SK-MEL-5 (cell line): ENCODE measurements around the gene CHST13. TPM values are rescaled to one million over a fixed set of nuclear protein-coding genes. Genes with fewer than 3 reads are reported as not detected.

Experiments used
- DNase-seq: peaks from one replicate; pipeline ENCODE4 v3.0.0-alpha.2; 2016; ENCODE audit warnings: low read depth, low spot score
- in situ Hi-C: cut with HindIII; loops from 2 replicates; pipeline ENCODE4 v1.10.0; 2016; ENCODE audit warnings: low sequenced_read_pairs, high pct_unique_total_duplicates, low pct_unique_long_range_greater_than_20kb
- total RNA-seq: library from RNA; depleted of rRNA; stranded (reverse); fragments of >200 nt; shearing (Covaris generic); gene quantifications from 2 replicates; pipeline ENCODE4 v1.2.3, GENCODE V29; 2014

Gene CHST13
- total RNA-seq, 1 experiment from 2014 or later: 1.7 TPM

DNA sequence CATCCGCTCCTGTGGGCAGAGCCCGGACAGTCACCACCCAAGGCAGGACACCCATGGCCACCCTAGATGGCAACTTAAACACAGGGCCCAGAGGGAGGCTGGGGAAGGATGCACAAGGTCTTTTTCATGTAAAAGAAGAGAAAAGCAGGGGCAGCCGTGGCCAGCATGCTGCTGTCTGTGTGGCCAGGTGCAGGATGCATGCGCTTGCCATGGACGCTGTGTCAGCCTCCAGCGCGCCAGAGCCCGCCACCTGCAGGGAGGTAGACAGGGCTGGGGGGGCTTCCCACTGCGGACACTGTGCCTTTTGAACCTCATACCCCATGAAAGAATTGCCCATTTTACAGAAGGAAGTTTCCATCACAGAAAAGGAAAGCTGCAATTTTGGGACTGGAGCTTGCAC lies 24.6 kb upstream of the CHST13 start:
- in situ Hi-C loops: no loop called here
- DNase-seq: no peak

GRCh38 chr3:126500016-126500415 lies 23.9 kb upstream of the CHST13 start:
- in situ Hi-C loops: no loop called here
- no peak for DNase-seq

GRCh38 chr3:126501054-126501453 lies 22.9 kb upstream of the CHST13 start:
- in situ Hi-C loops: no loop called here
- no peak for DNase-seq

GRCh38 chr3:126501736-126502135 lies 22.2 kb upstream of the CHST13 start:
- DNase-seq: no peak
- in situ Hi-C loops: no loop called here

- DNase-seq: no peak
- in situ Hi-C loops: no loop called here
Measured at GRCh38 chr3:126502656-126503055, 21.3 kb upstream of the CHST13 start.

- in situ Hi-C loops: no loop called here
- DNase-seq: no peak
Measured at GRCh38 chr3:126503701-126504100, 20.3 kb upstream of the CHST13 start.

DNA sequence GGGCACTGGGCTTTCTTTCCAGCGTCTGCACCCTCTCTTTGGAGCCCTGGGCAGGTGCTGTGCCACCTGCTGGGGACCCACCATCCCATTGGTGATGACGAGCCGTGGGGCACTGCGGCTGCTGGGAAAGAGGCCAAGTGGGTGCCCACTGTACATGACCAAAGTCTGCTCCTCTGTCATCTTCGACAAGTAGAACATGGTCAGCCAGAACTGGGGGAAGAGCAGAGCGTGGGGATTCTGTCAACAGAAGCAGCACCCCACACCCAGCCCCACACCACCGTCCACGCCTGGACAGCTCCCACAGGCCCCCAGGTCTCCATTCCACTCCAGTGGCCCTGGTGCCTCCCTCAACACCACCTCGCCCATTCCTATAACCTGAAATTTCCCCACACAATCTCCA lies 16.1 kb upstream of the CHST13 start:
- no peak for DNase-seq
- in situ Hi-C loops: no loop called here

- in situ Hi-C loops: no loop called here
- no peak for DNase-seq
Measured at GRCh38 chr3:126508564-126508964, 15.4 kb upstream of the CHST13 start.

DNA sequence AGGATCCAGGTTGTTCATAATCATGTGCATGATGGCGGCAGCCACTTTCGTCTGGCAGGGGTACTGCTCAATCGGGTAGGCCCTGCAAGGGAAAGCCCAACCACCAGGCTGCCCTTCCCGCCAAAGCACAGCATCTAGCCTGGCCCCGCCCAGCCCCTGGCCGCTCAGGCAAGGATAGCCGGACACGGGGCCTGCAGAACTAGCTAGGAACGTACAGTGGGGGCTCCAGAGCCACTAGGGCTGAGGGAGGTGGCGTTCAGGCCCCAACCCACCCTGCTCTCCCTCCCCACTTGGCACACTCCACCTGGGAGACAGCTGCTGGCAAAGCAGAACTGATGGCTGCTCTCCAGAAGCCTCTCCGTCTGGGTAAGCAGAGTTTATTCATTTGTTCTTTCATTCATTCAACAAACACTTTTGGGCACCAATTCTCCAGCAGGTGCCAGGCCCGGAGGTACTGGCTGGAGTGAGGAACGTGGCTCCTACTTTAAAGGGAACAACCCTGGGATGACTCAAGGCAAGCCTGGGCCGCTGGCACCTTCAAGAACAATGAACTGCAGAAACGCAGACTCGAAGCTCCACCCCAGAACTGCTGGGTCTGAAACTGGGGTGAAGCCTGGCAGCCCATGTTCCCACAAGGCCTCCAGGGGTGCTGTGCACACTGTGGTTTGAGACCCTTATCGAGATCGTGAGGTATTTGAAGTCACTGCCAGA lies 14.2 kb upstream of the CHST13 start:
- in situ Hi-C loops: no loop called here
- DNase-seq: no peak

DNA sequence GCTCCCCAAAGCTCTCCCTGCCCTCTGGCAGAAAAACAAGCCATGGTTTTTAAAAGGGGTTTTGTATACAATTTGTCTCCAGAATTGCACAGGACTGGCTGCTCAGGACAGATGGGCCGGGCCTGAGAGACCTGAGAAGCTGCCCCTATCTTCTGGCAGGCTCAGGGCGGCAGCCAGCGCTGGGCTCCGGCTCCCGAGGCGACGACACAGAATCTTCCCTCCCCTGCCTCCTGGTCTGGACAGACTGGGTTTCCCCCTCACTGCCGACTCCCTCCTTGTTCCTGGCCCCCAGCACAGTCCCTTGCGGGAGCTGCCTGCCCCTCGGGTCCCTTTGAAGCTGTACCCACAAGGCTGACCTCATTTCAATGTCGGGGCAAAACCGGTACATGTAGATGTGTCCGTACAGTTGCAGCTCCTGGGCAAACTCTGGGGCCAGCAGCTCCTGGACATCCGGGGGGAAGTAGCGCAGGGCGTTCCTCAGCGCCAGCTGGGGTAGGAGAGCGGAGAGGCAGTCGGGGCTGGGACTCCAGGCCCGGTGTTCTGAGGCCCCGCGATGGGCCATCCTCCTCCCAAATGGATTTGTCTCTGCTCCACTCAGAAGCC lies 13.5 kb upstream of the CHST13 start:
- DNase-seq: no peak
- in situ Hi-C loops: no loop called here

- in situ Hi-C loops: no loop called here
- no peak for DNase-seq
Measured at GRCh38 chr3:126511291-126511690, 12.7 kb upstream of the CHST13 start.

DNA sequence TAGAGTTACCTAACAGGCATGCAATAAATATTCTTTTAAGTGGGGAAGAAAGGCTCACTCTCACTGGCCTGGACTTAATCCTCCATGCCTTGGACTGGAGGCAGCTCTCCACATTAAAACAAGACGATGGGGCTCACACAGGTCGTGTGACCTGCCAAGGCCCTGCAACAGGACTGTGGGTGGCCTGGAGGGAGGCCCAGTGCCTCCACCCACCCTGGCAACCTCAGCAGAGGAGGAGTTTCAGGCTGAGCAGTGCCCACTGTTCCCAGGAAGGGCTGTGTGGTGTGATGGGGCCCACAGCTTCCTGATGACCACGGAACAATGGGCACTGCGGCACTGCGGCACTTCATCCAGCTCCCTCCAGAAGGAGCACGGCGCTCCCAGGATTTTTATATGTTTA lies 11.9 kb upstream of the CHST13 start:
- peak; percentile 17 for DNase-seq
- in situ Hi-C loops: no loop called here

DNA sequence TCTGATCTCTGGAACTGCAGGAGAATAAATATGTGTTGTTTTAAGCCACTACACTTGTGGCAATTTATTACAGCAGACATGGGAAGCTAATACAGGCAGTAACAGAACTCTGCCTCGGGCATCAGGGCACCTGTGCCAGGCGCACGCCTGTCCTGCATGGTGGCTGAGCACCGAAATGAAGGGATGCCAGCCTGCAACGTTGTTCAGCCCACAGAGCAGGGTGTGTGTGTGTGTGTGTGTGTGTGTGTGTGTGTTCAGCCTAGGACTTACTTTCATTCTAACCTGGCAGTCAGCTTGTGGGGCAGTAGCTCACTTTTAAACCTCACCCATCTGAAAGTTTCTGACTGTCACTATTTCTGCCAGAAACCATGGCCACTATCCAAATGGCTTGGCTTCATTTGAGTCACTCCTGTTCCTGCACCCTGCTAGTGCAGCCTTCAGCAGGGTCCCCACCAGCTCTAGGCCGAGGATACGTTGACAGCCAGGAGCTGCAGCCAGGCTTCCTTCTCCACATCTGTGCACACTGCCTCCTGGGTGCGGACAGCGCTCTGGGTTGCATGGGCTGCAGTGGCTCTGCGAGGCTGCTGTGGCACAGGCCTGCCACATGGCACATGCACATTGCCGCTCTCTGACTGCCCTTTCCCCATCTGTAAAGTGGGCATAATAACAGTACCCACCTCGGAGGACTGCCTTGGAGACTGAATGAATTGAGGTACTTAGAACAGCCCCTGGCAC lies 10.9 kb upstream of the CHST13 start:
- DNase-seq: no peak
- in situ Hi-C loops: no loop called here

DNA sequence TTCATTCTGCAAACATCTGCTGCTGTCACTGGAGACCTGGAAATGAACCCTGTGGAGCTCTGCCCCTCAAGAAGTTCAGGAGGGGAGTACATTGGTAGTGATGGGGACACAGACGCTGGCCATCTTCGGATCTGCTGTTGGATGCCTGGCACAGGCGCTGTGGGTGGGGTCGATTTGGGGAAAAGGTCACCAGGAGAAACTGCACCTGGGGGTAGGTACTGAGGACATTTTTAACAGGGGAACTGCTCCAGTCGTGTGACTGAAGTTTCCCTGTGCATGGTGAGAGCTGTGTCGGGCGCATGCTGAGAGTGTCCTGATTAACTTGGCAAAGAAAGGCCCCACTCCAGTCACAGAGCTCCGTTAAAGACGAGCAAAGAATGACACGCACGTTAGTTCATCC lies 9.8 kb upstream of the CHST13 start:
- in situ Hi-C loops: no loop called here
- DNase-seq: no peak

DNA sequence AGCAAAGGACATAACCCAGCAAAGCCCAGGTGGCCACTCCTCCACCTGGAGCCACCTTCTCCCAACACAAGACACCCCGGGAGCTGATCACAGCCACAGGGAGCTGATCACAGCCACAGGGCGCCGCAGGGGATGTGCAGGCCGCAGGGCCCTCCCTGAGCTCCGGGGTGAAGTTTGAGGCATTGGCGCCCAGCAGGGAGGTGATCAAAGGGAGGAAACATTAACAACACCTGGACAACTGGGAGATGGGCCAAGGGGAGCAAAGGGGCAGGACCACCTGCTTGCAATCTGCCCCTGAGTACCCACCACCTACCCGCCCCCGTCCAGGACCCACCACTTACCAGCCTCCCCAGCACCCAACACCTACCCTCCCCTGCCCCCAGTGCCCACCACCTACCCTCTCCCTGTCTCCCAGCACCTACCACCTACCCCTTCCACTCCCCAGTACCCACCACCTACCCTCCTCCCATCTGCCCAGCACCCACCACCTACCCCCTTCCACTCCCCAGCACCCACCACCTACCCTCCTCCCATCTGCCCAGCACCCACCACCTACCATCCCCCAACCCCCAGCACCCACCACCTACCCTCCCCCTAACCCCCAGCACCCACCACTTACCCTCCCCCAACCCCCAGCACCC lies 8.8 kb upstream of the CHST13 start:
- in situ Hi-C loops: no loop called here
- no peak for DNase-seq

- no peak for DNase-seq
- in situ Hi-C loops: no loop called here
Measured at GRCh38 chr3:126516152-126516935, 7.6 kb upstream of the CHST13 start.

DNA sequence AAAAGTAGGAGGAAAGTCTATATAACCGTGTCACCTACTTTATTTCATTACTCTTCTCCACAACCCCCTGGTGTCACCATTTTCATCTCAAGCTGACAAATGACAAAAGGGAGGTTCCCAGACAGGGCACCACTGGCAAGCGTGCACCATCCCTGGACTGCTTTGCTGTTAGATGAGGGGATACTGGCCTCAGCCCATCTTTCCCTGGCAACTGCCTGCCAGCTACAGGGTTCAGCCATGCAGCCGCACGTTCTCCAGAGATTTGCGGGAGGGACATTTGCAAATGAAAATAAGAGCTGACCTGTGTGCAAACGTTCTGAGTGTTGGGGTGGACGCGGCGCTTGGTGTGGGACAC lies 7.0 kb upstream of the CHST13 start:
- in situ Hi-C loops: no loop called here
- no peak for DNase-seq
